HEK293 (cell line): ENCODE data around the gene LRRC8B.

Experiments used
- CTCF ChIA-PET: fragments of 350-600 bp; formaldehyde crosslinking; extraction: SDS; loops from one replicate; lab custom pipeline; 2021; ENCODE audit warnings: antibody characterized with exemption; lab: Yijun Ruan, JAX
- POLR2A ChIA-PET: fragments of 300-600 bp; formaldehyde crosslinking; extraction: SDS; loops from one replicate; lab custom pipeline; 2020; ENCODE audit warnings: antibody characterized with exemption, inconsistent platforms; lab: Yijun Ruan, JAX
- H3K27ac ChIP-seq: fragments of 200-500 bp; sonication (Bioruptor generic); 2 replicates; pipeline ENCODE4 v1.5.1; 2014; ENCODE audit warnings: low read depth, low read length, control low read depth, inconsistent platforms; ENCODE audit errors: extremely low read depth
- H3K36me3 ChIP-seq, 2 experiments: fragments of 200-500 bp in 1 of 2; sonication (Bioruptor generic) in 1 of 2; 1 replicate in 1 of 2; 2 replicates in 1 of 2; pipeline ENCODE4 v1.5.1; 2014 to 2017; ENCODE audit warnings: inconsistent platforms in 2 of 2, low read length in 2 of 2; ENCODE audit not compliant: control insufficient read depth in 2 of 2, insufficient read depth in 1 of 2
- H3K4me1 ChIP-seq: fragments of 200-500 bp; sonication (Bioruptor generic); 2 replicates; pipeline ENCODE4 v1.5.1; 2014; ENCODE audit warnings: mild to moderate bottlenecking, low read length, inconsistent platforms; ENCODE audit not compliant: control insufficient read depth, insufficient read depth
- H3K4me3 ChIP-seq: 2 replicates; pipeline ENCODE4 v1.5.1; 2011; ENCODE audit warnings: low read depth, mild to moderate bottlenecking, control low read depth, low read length, moderate library complexity
- H3K9me3 ChIP-seq: fragments of 200-500 bp; sonication (Bioruptor generic); 2 replicates; pipeline ENCODE4 v1.5.1; 2014; ENCODE audit warnings: low read depth, low read length, inconsistent platforms; ENCODE audit not compliant: control insufficient read depth, insufficient read depth
- GLIS1 ChIP-seq: fragments of 450-650 bp; formaldehyde crosslinking; IDR thresholded peaks from 2 replicates; pipeline ENCODE4 v1.5.1; 2016; ENCODE audit warnings: missing biosample characterization, missing genetic modification characterization
- SALL2 ChIP-seq: fragments of 450-650 bp; formaldehyde crosslinking; IDR thresholded peaks from 2 replicates; pipeline ENCODE4 v1.5.0; 2017; ENCODE audit warnings: missing biosample characterization, mild to moderate bottlenecking, missing genetic modification characterization, borderline replicate concordance
- SP2 ChIP-seq: fragments of 450-650 bp; formaldehyde crosslinking; IDR thresholded peaks from 2 replicates; pipeline ENCODE4 v1.5.1; 2016; ENCODE audit warnings: missing biosample characterization, missing genetic modification characterization
- ZBTB17 ChIP-seq: fragments of 450-650 bp; formaldehyde crosslinking; IDR thresholded peaks from 2 replicates; pipeline ENCODE4 v1.5.1; 2016; ENCODE audit warnings: missing biosample characterization, missing genetic modification characterization
- ZBTB48 ChIP-seq: fragments of 450-650 bp; formaldehyde crosslinking; IDR thresholded peaks from 2 replicates; pipeline ENCODE4 v1.5.1; 2016; ENCODE audit warnings: missing biosample characterization, missing genetic modification characterization
- ZFHX2 ChIP-seq: fragments of 450-650 bp; formaldehyde crosslinking; conservative IDR thresholded peaks from 2 replicates; pipeline ENCODE4 v1.5.1; 2016; ENCODE audit warnings: missing biosample characterization, missing genetic modification characterization
- ZNF133 ChIP-seq: fragments of 450-650 bp; formaldehyde crosslinking; IDR thresholded peaks from 2 replicates; pipeline ENCODE4 v1.5.1; 2016; ENCODE audit warnings: missing biosample characterization, missing genetic modification characterization
- ZNF23 ChIP-seq: fragments of 450-650 bp; formaldehyde crosslinking; IDR thresholded peaks from 2 replicates; pipeline ENCODE4 v1.5.1; 2016; ENCODE audit warnings: missing biosample characterization, missing genetic modification characterization, borderline replicate concordance
- ZNF248 ChIP-seq: fragments of 450-650 bp; formaldehyde crosslinking; IDR thresholded peaks from 2 replicates; pipeline ENCODE4 v1.5.1; 2017; ENCODE audit warnings: missing biosample characterization, missing genetic modification characterization
- ZNF302 ChIP-seq: fragments of 450-650 bp; formaldehyde crosslinking; IDR thresholded peaks from 2 replicates; pipeline ENCODE4 v1.5.1; 2016; ENCODE audit warnings: missing biosample characterization, missing genetic modification characterization, low read depth
- ZNF354C ChIP-seq: fragments of 450-650 bp; formaldehyde crosslinking; IDR thresholded peaks from 2 replicates; pipeline ENCODE4 v1.5.1; 2016; ENCODE audit warnings: missing biosample characterization, missing genetic modification characterization, low read depth, borderline replicate concordance
- ZNF416 ChIP-seq: fragments of 450-650 bp; formaldehyde crosslinking; IDR thresholded peaks from 2 replicates; pipeline ENCODE4 v1.5.1; 2016; ENCODE audit warnings: missing biosample characterization, missing genetic modification characterization
- ZNF423 ChIP-seq: fragments of 450-650 bp; formaldehyde crosslinking; IDR thresholded peaks from 2 replicates; pipeline ENCODE4 v1.5.1; 2016; ENCODE audit warnings: missing biosample characterization, missing genetic modification characterization
- ZNF473 ChIP-seq: fragments of 450-650 bp; formaldehyde crosslinking; IDR thresholded peaks from 2 replicates; pipeline ENCODE4 v1.5.1; 2017; ENCODE audit warnings: missing biosample characterization, missing genetic modification characterization
- ZNF529 ChIP-seq: fragments of 450-650 bp; formaldehyde crosslinking; IDR thresholded peaks from 2 replicates; pipeline ENCODE4 v1.5.1; 2017; ENCODE audit warnings: missing genetic modification characterization, missing biosample characterization; ENCODE audit not compliant: insufficient replicate concordance
- ZNF571 ChIP-seq: fragments of 450-650 bp; formaldehyde crosslinking; IDR thresholded peaks from 2 replicates; pipeline ENCODE4 v1.5.0; 2017; ENCODE audit warnings: missing biosample characterization, missing genetic modification characterization
- ZNF621 ChIP-seq: fragments of 450-650 bp; formaldehyde crosslinking; IDR thresholded peaks from 2 replicates; pipeline ENCODE4 v1.5.1; 2017; ENCODE audit warnings: missing biosample characterization, missing genetic modification characterization
- ZNF660 ChIP-seq: fragments of 450-650 bp; IDR thresholded peaks from 2 replicates; pipeline ENCODE4 v1.5.1; 2018; ENCODE audit warnings: missing biosample characterization, mild to moderate bottlenecking, missing genetic modification characterization
- ZNF747 ChIP-seq: fragments of 450-650 bp; formaldehyde crosslinking; IDR thresholded peaks from 2 replicates; pipeline ENCODE4 v1.5.1; 2016; ENCODE audit warnings: missing biosample characterization, missing genetic modification characterization
- ZNF792 ChIP-seq: fragments of 450-650 bp; formaldehyde crosslinking; IDR thresholded peaks from 2 replicates; pipeline ENCODE4 v1.5.1; 2016; ENCODE audit warnings: missing biosample characterization, missing genetic modification characterization
- TF ChIP-seq, protein P1 (sequence below): fragments of 450-650 bp; IDR thresholded peaks from 2 replicates; pipeline ENCODE4 v1.5.1; 2018; ENCODE audit warnings: missing biosample characterization, mild to moderate bottlenecking, missing genetic modification characterization
- TF ChIP-seq, protein P2 (sequence below): fragments of 450-650 bp; formaldehyde crosslinking; IDR thresholded peaks from 2 replicates; pipeline ENCODE4 v1.5.1; 2016; ENCODE audit warnings: missing biosample characterization, missing genetic modification characterization, low read depth
- TF ChIP-seq, protein P3 (sequence below): fragments of 450-650 bp; IDR thresholded peaks from 2 replicates; pipeline ENCODE4 v1.5.1; 2018; ENCODE audit warnings: missing biosample characterization, missing genetic modification characterization
- TF ChIP-seq, protein P4 (sequence below): fragments of 450-650 bp; formaldehyde crosslinking; IDR thresholded peaks from 2 replicates; pipeline ENCODE4 v1.5.1; 2017; ENCODE audit warnings: missing biosample characterization, missing genetic modification characterization

LRRC8B gene

DNA sequence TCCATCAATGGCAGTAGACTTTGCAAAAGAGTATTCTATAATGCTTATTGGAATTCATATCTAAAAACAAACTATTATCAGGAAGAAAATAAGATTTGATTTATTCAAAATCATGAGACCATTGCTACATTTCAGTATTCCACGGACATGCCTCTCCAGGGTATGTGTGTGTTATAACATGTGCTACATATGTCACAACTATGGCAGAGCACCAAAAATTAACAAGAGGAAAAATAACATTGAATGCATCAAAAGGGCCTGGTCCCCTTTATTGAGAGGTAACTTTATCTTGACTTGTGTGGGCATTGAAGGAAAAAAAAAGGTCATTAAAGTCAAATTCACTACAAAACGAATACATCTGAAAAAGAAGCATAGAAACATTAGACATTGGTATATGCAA, 22.6 kb upstream of the LRRC8B start (continued):
- TF ChIP-seq ZFHX2 (tag by site-specific recombination): no peak
- TF ChIP-seq, protein P1, sequence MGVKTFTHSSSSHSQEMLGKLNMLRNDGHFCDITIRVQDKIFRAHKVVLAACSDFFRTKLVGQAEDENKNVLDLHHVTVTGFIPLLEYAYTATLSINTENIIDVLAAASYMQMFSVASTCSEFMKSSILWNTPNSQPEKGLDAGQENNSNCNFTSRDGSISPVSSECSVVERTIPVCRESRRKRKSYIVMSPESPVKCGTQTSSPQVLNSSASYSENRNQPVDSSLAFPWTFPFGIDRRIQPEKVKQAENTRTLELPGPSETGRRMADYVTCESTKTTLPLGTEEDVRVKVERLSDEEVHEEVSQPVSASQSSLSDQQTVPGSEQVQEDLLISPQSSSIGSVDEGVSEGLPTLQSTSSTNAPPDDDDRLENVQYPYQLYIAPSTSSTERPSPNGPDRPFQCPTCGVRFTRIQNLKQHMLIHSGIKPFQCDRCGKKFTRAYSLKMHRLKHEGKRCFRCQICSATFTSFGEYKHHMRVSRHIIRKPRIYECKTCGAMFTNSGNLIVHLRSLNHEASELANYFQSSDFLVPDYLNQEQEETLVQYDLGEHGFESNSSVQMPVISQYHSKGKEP: no peak
- TF ChIP-seq ZNF416 (tag by site-specific recombination): no peak
- TF ChIP-seq ZNF423 (tag by site-specific recombination): no peak
- TF ChIP-seq, all 188 proteins: peak for 0

DNA sequence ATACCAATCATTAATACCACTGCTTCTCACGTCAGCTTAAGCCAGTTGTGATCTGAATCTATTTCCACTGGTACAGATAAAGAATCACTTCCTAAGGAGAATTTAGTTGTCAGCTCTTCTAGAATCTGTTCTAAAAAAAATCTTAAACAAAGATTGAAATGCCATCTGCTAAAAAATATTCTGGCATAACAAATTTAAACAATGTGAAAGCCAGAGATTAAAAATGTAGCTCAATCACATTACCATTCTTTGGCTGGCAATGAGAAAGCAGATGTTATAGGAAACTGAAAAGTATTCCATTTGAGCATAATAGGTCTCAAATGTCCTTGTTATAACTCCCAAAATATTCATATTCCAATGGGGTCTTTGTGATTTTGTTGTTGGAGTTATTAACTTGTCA, 21.7 kb upstream of the LRRC8B start:
- Histone ChIP-seq H3K4me3 (no peak overlapping the region), H3K4me1 (no peaks in the 10 kb centered on the region), H3K36me3 (no peaks in the 10 kb centered on the region), H3K9me3 (no peaks in the 10 kb centered on the region), H3K27ac (no peak overlapping the region)
- POLR2A ChIA-PET: no interaction called here
- CTCF ChIA-PET: interaction anchor here (0.6 kb wide), 1 partner anchor 589 kb away, joined by 3 read pairs; no protein-coding TSS in a partner anchor
- TF ChIP-seq ZBTB48 (tag by site-specific recombination) (no peak), ZNF248 (no peak), ZNF747 (tag by site-specific recombination) (no peak), ZNF354C (tag by site-specific recombination) (no peak), ZNF660 (tag by site-specific recombination) (no peak), ZNF302 (tag by site-specific recombination) (no peak)
- TF ChIP-seq, protein P2, sequence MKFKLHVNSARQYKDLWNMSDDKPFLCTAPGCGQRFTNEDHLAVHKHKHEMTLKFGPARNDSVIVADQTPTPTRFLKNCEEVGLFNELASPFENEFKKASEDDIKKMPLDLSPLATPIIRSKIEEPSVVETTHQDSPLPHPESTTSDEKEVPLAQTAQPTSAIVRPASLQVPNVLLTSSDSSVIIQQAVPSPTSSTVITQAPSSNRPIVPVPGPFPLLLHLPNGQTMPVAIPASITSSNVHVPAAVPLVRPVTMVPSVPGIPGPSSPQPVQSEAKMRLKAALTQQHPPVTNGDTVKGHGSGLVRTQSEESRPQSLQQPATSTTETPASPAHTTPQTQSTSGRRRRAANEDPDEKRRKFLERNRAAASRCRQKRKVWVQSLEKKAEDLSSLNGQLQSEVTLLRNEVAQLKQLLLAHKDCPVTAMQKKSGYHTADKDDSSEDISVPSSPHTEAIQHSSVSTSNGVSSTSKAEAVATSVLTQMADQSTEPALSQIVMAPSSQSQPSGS: no peak

DNA sequence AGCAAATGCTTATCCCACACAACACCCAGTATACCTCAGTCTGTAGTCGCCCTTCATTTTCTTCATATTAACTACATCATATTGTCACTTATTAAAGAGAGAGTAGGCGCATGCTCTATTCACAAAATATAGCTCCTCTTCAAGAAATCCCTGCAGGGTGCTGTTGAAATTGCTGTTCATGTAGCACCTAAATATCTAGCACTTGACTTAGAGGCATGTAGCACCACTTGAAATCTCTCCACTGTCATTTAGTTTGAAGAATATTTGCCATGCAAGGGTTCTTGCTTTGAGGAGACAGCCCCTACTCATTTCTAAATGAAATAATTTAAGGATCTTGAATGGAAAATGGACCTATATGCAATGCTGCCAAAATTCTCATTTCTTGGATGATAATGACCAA, 20.9 kb upstream of the LRRC8B start:
- Histone ChIP-seq H3K27ac (no peak overlapping the region), H3K4me1 (no peaks in the 10 kb centered on the region), H3K4me3 (no peak overlapping the region), H3K9me3 (no peaks in the 10 kb centered on the region), H3K36me3 (no peaks in the 10 kb centered on the region)
- POLR2A ChIA-PET: no interaction called here
- CTCF ChIA-PET: no interaction called here
- no peak for TF ChIP-seq ZNF571 (tag by site-specific recombination)
- TF ChIP-seq, protein P3, sequence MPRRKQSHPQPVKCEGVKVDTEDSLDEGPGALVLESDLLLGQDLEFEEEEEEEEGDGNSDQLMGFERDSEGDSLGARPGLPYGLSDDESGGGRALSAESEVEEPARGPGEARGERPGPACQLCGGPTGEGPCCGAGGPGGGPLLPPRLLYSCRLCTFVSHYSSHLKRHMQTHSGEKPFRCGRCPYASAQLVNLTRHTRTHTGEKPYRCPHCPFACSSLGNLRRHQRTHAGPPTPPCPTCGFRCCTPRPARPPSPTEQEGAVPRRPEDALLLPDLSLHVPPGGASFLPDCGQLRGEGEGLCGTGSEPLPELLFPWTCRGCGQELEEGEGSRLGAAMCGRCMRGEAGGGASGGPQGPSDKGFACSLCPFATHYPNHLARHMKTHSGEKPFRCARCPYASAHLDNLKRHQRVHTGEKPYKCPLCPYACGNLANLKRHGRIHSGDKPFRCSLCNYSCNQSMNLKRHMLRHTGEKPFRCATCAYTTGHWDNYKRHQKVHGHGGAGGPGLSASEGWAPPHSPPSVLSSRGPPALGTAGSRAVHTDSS (tag by site-specific recombination): no peak
- TF ChIP-seq ZNF23 (tag by site-specific recombination): no peak
- no peak for TF ChIP-seq ZNF133 (tag by site-specific recombination)
- TF ChIP-seq ZNF473: no peak
- no peak for TF ChIP-seq SP2
- no peak for TF ChIP-seq ZBTB17 (tag by site-specific recombination)
- TF ChIP-seq ZNF621: no peak
- no peak for TF ChIP-seq SALL2 (tag by site-specific recombination)
- TF ChIP-seq, protein P2: no peak
- TF ChIP-seq ZNF792 (tag by site-specific recombination): no peak
- TF ChIP-seq ZNF529 (tag by site-specific recombination): no peak
- TF ChIP-seq, protein P4, sequence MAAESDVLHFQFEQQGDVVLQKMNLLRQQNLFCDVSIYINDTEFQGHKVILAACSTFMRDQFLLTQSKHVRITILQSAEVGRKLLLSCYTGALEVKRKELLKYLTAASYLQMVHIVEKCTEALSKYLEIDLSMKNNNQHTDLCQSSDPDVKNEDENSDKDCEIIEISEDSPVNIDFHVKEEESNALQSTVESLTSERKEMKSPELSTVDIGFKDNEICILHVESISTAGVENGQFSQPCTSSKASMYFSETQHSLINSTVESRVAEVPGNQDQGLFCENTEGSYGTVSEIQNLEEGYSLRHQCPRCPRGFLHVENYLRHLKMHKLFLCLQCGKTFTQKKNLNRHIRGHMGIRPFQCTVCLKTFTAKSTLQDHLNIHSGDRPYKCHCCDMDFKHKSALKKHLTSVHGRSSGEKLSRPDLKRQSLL (tag by site-specific recombination): no peak
- TF ChIP-seq GLIS1 (tag by site-specific recombination): no peak
- TF ChIP-seq, all 188 proteins: peak for 0
